ENCODE measurements around the gene GSG1L2.

- TF ChIP-seq GATA2 (IDR thresholded peaks at IDR 0.05; ENCODE audit: low read depth, low read length) (no peak), GATA3 (IDR thresholded peaks at IDR 0.05; ENCODE audit: low read depth, low read length) (no peak)
Observed at GRCh38 chr17:9850151-9850550, 28.3 kb upstream of the GSG1L2 start.
